HEK293 (cell line): Measurements from ENCODE around the gene MGLL.
A peak's percentile ranks its signal among the peaks of the same experiment; 100 is the strongest.

Experiments
- CTCF ChIA-PET: fragments of 350-600 bp; formaldehyde crosslinking; extraction: SDS; loops from one replicate; lab custom pipeline; 2021; ENCODE audit warnings: antibody characterized with exemption; lab: Yijun Ruan, JAX
- POLR2A ChIA-PET: fragments of 300-600 bp; formaldehyde crosslinking; extraction: SDS; loops from one replicate; lab custom pipeline; 2020; ENCODE audit warnings: antibody characterized with exemption, inconsistent platforms; lab: Yijun Ruan, JAX
- H3K27ac ChIP-seq: fragments of 200-500 bp; sonication (Bioruptor generic); 2 replicates; pipeline ENCODE4 v1.5.1; 2014; ENCODE audit warnings: low read depth, low read length, control low read depth, inconsistent platforms; ENCODE audit errors: extremely low read depth
- H3K36me3 ChIP-seq, 2 experiments: fragments of 200-500 bp in 1 of 2; sonication (Bioruptor generic) in 1 of 2; 1 replicate in 1 of 2; 2 replicates in 1 of 2; pipeline ENCODE4 v1.5.1; 2014 to 2017; ENCODE audit warnings: inconsistent platforms in 2 of 2, low read length in 2 of 2; ENCODE audit not compliant: control insufficient read depth in 2 of 2, insufficient read depth in 1 of 2
- H3K4me1 ChIP-seq: fragments of 200-500 bp; sonication (Bioruptor generic); 2 replicates; pipeline ENCODE4 v1.5.1; 2014; ENCODE audit warnings: mild to moderate bottlenecking, low read length, inconsistent platforms; ENCODE audit not compliant: control insufficient read depth, insufficient read depth
- H3K4me3 ChIP-seq: 2 replicates; pipeline ENCODE4 v1.5.1; 2011; ENCODE audit warnings: low read depth, mild to moderate bottlenecking, control low read depth, low read length, moderate library complexity
- H3K9me3 ChIP-seq: fragments of 200-500 bp; sonication (Bioruptor generic); 2 replicates; pipeline ENCODE4 v1.5.1; 2014; ENCODE audit warnings: low read depth, low read length, inconsistent platforms; ENCODE audit not compliant: control insufficient read depth, insufficient read depth
- BCL11B ChIP-seq: fragments of 450-650 bp; formaldehyde crosslinking; IDR thresholded peaks from 2 replicates; pipeline ENCODE4 v1.5.1; 2016; ENCODE audit warnings: low read depth, missing biosample characterization, missing genetic modification characterization
- GFI1B ChIP-seq: fragments of 450-650 bp; formaldehyde crosslinking; IDR thresholded peaks from 2 replicates; pipeline ENCODE4 v1.5.1; 2016; ENCODE audit warnings: missing biosample characterization, missing genetic modification characterization
- HOXC10 ChIP-seq: sonication (generic); formaldehyde crosslinking; IDR thresholded peaks from 2 replicates; pipeline ENCODE4 v1.8.1; 2023; ENCODE audit warnings: mild to moderate bottlenecking, missing genetic modification reagents
- IKZF3 ChIP-seq: fragments of 450-650 bp; IDR thresholded peaks from 2 replicates; pipeline ENCODE4 v1.5.0; 2018; ENCODE audit warnings: missing biosample characterization, mild to moderate bottlenecking, missing genetic modification characterization, moderate library complexity
- KLF1 ChIP-seq: fragments of 450-650 bp; formaldehyde crosslinking; IDR thresholded peaks from 2 replicates; pipeline ENCODE4 v1.5.1; 2016; ENCODE audit warnings: missing biosample characterization, missing genetic modification characterization
- REPIN1 ChIP-seq: fragments of 450-650 bp; formaldehyde crosslinking; IDR thresholded peaks from 2 replicates; pipeline ENCODE4 v1.5.1; 2017; ENCODE audit warnings: missing biosample characterization, missing genetic modification characterization, low read depth
- SETDB1 ChIP-seq: IDR thresholded peaks from one replicate; pipeline ENCODE4 v1.6.1; 2017; ENCODE audit warnings: mild to moderate bottlenecking, low read length, moderate library complexity, mixed read lengths; ENCODE audit not compliant: insufficient read length
- TCF7L2 ChIP-seq: IDR thresholded peaks from 2 replicates; pipeline ENCODE4 v1.6.1; 2011; ENCODE audit warnings: low read depth, mild to moderate bottlenecking, inconsistent platforms, low read length, moderate library complexity, borderline replicate concordance
- YY1 ChIP-seq: fragments of 450-650 bp; formaldehyde crosslinking; IDR thresholded peaks from 2 replicates; pipeline ENCODE4 v1.5.1; 2018; ENCODE audit warnings: missing biosample characterization, missing genetic modification characterization
- ZFP41 ChIP-seq: fragments of 450-650 bp; formaldehyde crosslinking; IDR thresholded peaks from 2 replicates; pipeline ENCODE4 v1.5.1; 2016; ENCODE audit warnings: missing biosample characterization, missing genetic modification characterization, borderline replicate concordance
- ZIC2 ChIP-seq: fragments of 450-650 bp; formaldehyde crosslinking; IDR thresholded peaks from 2 replicates; pipeline ENCODE4 v1.5.1; 2016; ENCODE audit warnings: missing biosample characterization, missing genetic modification characterization
- ZNF157 ChIP-seq: fragments of 450-650 bp; formaldehyde crosslinking; IDR thresholded peaks from 2 replicates; pipeline ENCODE4 v1.5.1; 2016; ENCODE audit warnings: missing biosample characterization, missing genetic modification characterization
- ZNF19 ChIP-seq: fragments of 450-650 bp; formaldehyde crosslinking; IDR thresholded peaks from 2 replicates; pipeline ENCODE4; 2016; ENCODE audit warnings: missing biosample characterization, missing genetic modification characterization, low read depth
- ZNF292 ChIP-seq: fragments of 450-650 bp; formaldehyde crosslinking; IDR thresholded peaks from 2 replicates; pipeline ENCODE4 v1.5.1; 2016; ENCODE audit warnings: low read depth, missing biosample characterization, missing genetic modification characterization, borderline replicate concordance
- ZNF341 ChIP-seq: fragments of 450-650 bp; formaldehyde crosslinking; IDR thresholded peaks from 2 replicates; pipeline ENCODE4; 2016; ENCODE audit warnings: low read depth, missing biosample characterization, missing genetic modification characterization
- ZNF354C ChIP-seq: fragments of 450-650 bp; formaldehyde crosslinking; IDR thresholded peaks from 2 replicates; pipeline ENCODE4 v1.5.1; 2016; ENCODE audit warnings: missing biosample characterization, missing genetic modification characterization, low read depth, borderline replicate concordance
- ZNF514 ChIP-seq: fragments of 450-650 bp; formaldehyde crosslinking; IDR thresholded peaks from 2 replicates; pipeline ENCODE4 v1.5.1; 2016; ENCODE audit warnings: missing biosample characterization, missing genetic modification characterization
- ZNF555 ChIP-seq: fragments of 450-650 bp; formaldehyde crosslinking; conservative IDR thresholded peaks from 2 replicates; pipeline ENCODE4 v1.5.1; 2017; ENCODE audit warnings: missing biosample characterization, mild to moderate bottlenecking, missing genetic modification characterization, inconsistent platforms
- ZNF596 ChIP-seq: fragments of 450-650 bp; IDR thresholded peaks from 2 replicates; pipeline ENCODE4 v1.5.0; 2018; ENCODE audit warnings: missing biosample characterization, mild to moderate bottlenecking, missing genetic modification characterization, moderate library complexity
- ZNF600 ChIP-seq: fragments of 450-650 bp; formaldehyde crosslinking; IDR thresholded peaks from 2 replicates; pipeline ENCODE4 v1.5.1; 2016; ENCODE audit warnings: missing biosample characterization, missing genetic modification characterization
- ZNF623 ChIP-seq: fragments of 450-650 bp; formaldehyde crosslinking; IDR thresholded peaks from 2 replicates; pipeline ENCODE4 v1.5.1; 2016; ENCODE audit warnings: missing biosample characterization, missing genetic modification characterization
- ZNF629 ChIP-seq: fragments of 450-650 bp; formaldehyde crosslinking; IDR thresholded peaks from 2 replicates; pipeline ENCODE4 v1.5.1; 2017; ENCODE audit warnings: missing biosample characterization, missing genetic modification characterization
- ZNF654 ChIP-seq: fragments of 450-650 bp; formaldehyde crosslinking; IDR thresholded peaks from 2 replicates; pipeline ENCODE4 v1.5.1; 2016; ENCODE audit warnings: low read depth, missing biosample characterization, missing genetic modification characterization
- ZNF664 ChIP-seq: fragments of 450-650 bp; formaldehyde crosslinking; IDR thresholded peaks from 2 replicates; pipeline ENCODE4 v1.5.1; 2016; ENCODE audit warnings: missing biosample characterization, missing genetic modification characterization
- ZSCAN30 ChIP-seq: fragments of 450-650 bp; IDR thresholded peaks from 2 replicates; pipeline ENCODE4 v1.5.1; 2018; ENCODE audit warnings: missing biosample characterization, mild to moderate bottlenecking, missing genetic modification characterization, moderate library complexity
- TF ChIP-seq, protein P1 (sequence below): sonication (generic); formaldehyde crosslinking; IDR thresholded peaks from 2 replicates; pipeline ENCODE4 v1.8.1; 2022; ENCODE audit warnings: mild to moderate bottlenecking, moderate library complexity, missing genetic modification reagents
- TF ChIP-seq, protein P2 (sequence below): fragments of 450-650 bp; formaldehyde crosslinking; IDR thresholded peaks from 2 replicates; pipeline ENCODE4 v1.5.1; 2016; ENCODE audit warnings: missing biosample characterization, missing genetic modification characterization
- TF ChIP-seq, protein P3 (sequence below): fragments of 450-650 bp; formaldehyde crosslinking; IDR thresholded peaks from 2 replicates; pipeline ENCODE4 v1.5.1; 2016; ENCODE audit warnings: missing biosample characterization, missing genetic modification characterization, low read depth

MGLL gene

DNA sequence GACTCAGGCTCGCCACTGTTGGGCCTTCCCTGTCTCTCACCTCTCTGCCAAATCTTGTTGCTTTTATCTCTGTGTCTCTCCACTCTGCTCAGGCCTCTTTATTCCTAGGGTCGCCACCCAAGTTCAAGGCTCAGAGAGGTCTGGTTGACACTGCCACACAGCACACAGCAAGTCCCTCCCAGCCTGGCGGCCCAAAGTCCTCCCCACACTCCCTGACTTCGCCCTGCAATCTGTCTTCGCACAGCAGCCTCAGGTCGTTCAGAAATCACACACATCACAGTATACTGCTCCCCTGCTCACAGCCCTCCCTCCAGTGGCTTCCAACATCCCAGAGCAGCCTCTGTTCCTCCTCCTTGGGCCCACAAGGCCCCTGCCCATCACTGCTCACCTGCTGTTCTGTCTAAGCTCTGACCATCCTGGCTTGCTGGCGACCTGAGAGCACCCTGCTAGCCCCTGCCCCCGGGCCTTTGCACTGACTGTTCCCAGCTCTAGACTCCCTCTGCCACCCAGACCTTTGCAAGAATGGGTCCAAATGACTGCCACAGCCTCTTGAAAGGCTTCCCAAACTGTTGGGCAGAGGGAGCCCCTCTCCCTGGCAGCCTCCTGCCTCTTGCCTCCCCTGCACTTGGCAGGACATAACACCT lies 48.4 kb downstream of the MGLL start:
- no peaks in the 10 kb centered on the region for H3K4me1 ChIP-seq
- H3K36me3 ChIP-seq: no peaks in the 10 kb centered on the region
- ChIA-PET CTCF (no interaction called here), POLR2A (no interaction called here)
- H3K9me3 ChIP-seq: no peaks in the 10 kb centered on the region
- H3K4me3 ChIP-seq: no peak overlapping the region
- no peak overlapping the region for H3K27ac ChIP-seq
- TF ChIP-seq ZNF623 (peak; percentile 77), ZNF654 (tag by site-specific recombination) (no peak)

DNA sequence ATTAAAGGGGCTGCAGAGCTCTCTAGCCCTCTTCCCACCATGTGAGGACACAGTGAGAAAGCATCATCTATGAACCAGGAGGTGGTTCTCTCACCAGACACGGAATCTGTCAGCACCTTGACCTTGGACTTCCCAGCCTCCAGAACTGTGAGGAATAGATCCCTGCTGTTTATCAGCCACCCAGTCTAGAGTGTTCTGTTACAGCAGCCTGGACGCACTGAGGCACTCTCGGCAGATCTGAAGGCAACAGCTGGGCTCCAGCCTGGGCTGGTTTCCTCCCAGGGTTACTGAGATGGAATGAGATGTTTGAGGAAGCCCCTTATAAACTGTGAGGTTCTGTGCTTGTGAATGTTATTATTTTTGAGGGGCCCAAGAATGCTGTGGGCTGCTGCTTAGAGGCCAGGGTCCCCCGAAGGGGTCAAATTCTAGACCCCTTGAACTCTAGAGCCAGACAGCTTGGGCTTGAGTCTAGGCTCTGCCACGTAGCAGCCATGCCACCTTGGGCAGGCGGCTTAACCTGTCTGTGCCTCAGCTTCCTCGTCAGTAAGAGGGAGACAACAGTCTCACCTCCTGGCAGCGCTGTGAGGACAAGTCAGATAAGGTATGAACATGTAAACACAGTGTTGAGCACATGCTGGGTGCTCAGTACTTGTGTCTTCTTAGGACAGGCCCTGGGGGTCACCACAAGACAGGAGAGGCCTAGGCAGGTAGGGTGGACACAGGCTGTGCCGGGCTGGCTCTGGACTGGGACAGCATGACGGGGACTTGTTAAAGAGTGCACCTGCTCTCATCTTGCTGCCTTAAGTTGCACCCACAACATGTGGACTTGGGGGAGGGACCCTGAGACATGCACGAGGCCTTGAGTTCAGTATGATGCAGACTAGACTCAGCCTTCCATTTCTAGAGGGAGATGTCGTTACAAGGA lies 49.2 kb downstream of the MGLL start:
- Histone ChIP-seq H3K4me1 (no peaks in the 10 kb centered on the region), H3K27ac (no peak overlapping the region), H3K36me3 (no peaks in the 10 kb centered on the region), H3K4me3 (no peak overlapping the region), H3K9me3 (no peaks in the 10 kb centered on the region)
- POLR2A ChIA-PET: no interaction called here
- TF ChIP-seq YY1 (tag by site-specific recombination) (no peak), ZNF19 (no peak), ZNF341 (tag by site-specific recombination) (no peak), ZNF555 (tag by site-specific recombination) (no peak), SETDB1 (no peak), ZNF623 (no peak), HOXC10 (CRISPR knock-in tag) (no peak), ZNF664 (tag by site-specific recombination) (no peak), ZNF514 (tag by site-specific recombination) (no peak), GFI1B (tag by site-specific recombination) (no peak), IKZF3 (tag by site-specific recombination) (no peak)
- TF ChIP-seq, protein P1, sequence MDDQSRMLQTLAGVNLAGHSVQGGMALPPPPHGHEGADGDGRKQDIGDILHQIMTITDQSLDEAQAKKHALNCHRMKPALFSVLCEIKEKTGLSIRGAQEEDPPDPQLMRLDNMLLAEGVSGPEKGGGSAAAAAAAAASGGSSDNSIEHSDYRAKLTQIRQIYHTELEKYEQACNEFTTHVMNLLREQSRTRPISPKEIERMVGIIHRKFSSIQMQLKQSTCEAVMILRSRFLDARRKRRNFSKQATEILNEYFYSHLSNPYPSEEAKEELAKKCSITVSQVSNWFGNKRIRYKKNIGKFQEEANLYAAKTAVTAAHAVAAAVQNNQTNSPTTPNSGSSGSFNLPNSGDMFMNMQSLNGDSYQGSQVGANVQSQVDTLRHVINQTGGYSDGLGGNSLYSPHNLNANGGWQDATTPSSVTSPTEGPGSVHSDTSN (CRISPR knock-in tag): no peak
- TF ChIP-seq, protein P2, sequence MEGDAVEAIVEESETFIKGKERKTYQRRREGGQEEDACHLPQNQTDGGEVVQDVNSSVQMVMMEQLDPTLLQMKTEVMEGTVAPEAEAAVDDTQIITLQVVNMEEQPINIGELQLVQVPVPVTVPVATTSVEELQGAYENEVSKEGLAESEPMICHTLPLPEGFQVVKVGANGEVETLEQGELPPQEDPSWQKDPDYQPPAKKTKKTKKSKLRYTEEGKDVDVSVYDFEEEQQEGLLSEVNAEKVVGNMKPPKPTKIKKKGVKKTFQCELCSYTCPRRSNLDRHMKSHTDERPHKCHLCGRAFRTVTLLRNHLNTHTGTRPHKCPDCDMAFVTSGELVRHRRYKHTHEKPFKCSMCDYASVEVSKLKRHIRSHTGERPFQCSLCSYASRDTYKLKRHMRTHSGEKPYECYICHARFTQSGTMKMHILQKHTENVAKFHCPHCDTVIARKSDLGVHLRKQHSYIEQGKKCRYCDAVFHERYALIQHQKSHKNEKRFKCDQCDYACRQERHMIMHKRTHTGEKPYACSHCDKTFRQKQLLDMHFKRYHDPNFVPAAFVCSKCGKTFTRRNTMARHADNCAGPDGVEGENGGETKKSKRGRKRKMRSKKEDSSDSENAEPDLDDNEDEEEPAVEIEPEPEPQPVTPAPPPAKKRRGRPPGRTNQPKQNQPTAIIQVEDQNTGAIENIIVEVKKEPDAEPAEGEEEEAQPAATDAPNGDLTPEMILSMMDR (tag by site-specific recombination): no peak
- TF ChIP-seq, protein P3, sequence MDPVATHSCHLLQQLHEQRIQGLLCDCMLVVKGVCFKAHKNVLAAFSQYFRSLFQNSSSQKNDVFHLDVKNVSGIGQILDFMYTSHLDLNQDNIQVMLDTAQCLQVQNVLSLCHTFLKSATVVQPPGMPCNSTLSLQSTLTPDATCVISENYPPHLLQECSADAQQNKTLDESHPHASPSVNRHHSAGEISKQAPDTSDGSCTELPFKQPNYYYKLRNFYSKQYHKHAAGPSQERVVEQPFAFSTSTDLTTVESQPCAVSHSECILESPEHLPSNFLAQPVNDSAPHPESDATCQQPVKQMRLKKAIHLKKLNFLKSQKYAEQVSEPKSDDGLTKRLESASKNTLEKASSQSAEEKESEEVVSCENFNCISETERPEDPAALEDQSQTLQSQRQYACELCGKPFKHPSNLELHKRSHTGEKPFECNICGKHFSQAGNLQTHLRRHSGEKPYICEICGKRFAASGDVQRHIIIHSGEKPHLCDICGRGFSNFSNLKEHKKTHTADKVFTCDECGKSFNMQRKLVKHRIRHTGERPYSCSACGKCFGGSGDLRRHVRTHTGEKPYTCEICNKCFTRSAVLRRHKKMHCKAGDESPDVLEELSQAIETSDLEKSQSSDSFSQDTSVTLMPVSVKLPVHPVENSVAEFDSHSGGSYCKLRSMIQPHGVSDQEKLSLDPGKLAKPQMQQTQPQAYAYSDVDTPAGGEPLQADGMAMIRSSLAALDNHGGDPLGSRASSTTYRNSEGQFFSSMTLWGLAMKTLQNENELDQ: no peak
- CTCF ChIA-PET: no interaction called here

DNA sequence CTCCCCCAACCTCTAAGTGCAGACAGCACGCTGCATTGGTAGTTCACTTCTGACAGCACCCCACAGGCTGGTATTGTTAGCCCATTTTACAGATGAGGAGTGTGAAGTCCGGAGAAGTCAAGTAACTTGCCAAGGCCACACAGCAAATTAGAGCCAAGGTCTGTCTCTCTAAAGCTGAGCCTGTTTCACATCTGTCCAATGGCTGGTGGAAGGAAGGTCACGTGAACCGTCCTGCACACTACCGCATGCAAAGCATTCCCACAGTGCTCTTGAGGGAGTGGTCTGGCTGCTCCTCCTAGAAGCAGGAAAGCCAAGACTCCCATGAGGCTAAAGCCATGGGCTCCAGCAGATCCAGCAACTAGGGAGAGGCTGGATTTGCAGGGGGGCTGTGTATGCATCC lies 50.0 kb downstream of the MGLL start:
- ChIA-PET POLR2A (no interaction called here), CTCF (no interaction called here)
- no peaks in the 10 kb centered on the region for H3K9me3 ChIP-seq
- H3K36me3 ChIP-seq: no peaks in the 10 kb centered on the region
- no peak overlapping the region for H3K27ac ChIP-seq
- H3K4me3 ChIP-seq: no peak overlapping the region
- H3K4me1 ChIP-seq: no peaks in the 10 kb centered on the region
- TF ChIP-seq REPIN1 (tag by site-specific recombination) (no peak), BCL11B (tag by site-specific recombination) (no peak), ZNF629 (tag by site-specific recombination) (no peak), ZSCAN30 (tag by site-specific recombination) (no peak), ZIC2 (tag by site-specific recombination) (no peak), ZNF600 (no peak), TCF7L2 (no peak), ZNF596 (tag by site-specific recombination) (no peak), KLF1 (no peak), ZNF354C (tag by site-specific recombination) (no peak), ZNF292 (tag by site-specific recombination) (no peak), ZNF157 (tag by site-specific recombination) (no peak), ZFP41 (tag by site-specific recombination) (no peak)
